Lower lobe of right lung (tissue), 2 donors: Measurements from ENCODE around the gene GRB14. TPM values are rescaled to one million over a fixed set of nuclear protein-coding genes. Genes with fewer than 3 reads are reported as not detected.

Source experiments
- ATAC-seq, 2 donors: fragments of 200-7000 bp; cut with Tn5 transposase; one replicate each; pipeline ENCODE4 v1.9.1; 2020 to 2022; ENCODE audit warnings: mild to moderate bottlenecking in 2 of 2, moderate library complexity in 2 of 2
- DNase-seq: peaks from one replicate; pipeline ENCODE4 v3.0.0-alpha.2; 2020
- H3K27ac ChIP-seq: fragments of 200-600 bp; one replicate; pipeline ENCODE4 v1.8.0; 2022
- H3K27me3 ChIP-seq: fragments of 200-600 bp; one replicate; pipeline ENCODE4 v1.8.0; 2022; ENCODE audit warnings: low read depth
- H3K36me3 ChIP-seq: fragments of 200-600 bp; one replicate; pipeline ENCODE4 v1.8.0; 2022; ENCODE audit warnings: mild to moderate bottlenecking
- H3K4me1 ChIP-seq: fragments of 200-600 bp; one replicate; pipeline ENCODE4 v1.8.0; 2022
- H3K4me3 ChIP-seq: fragments of 200-600 bp; one replicate; pipeline ENCODE4 v1.8.0; 2022; ENCODE audit warnings: mild to moderate bottlenecking
- H3K9me3 ChIP-seq: fragments of 200-600 bp; one replicate; pipeline ENCODE4 v1.8.0; 2022
- CTCF ChIP-seq: fragments of 200-600 bp; IDR thresholded peaks from one replicate; pipeline ENCODE4 v1.8.0; 2022; ENCODE audit warnings: antibody characterized with exemption, mild to moderate bottlenecking
- intact Hi-C: fragments of 100-400 bp; cut with DNase I; formaldehyde crosslinking; loops from one replicate; pipeline ENCODE4 v1.11.0; 2022
- total RNA-seq: library from RNA; stranded (reverse); fragmentation: NEBNext Ultra II Directional; extraction: Animal tissue kit (Norgen Biotek cat#: 25700); gene quantifications from one replicate; pipeline ENCODE4 v1.2.1, GENCODE V29; 2021
- donor health status: DM: no; HTN: yes; CAD: no; lungs with severe emphysema.

The GRB14 gene
- total RNA-seq, 1 donor from 2014 or later, result 4.6 TPM

GRCh38 chr2:164565359-164565758, 55.9 kb downstream of the GRB14 start:
- TF ChIP-seq CTCF, result no peak
- Histone ChIP-seq H3K4me1 (peaks cover 8% of the 10 kb centered on the region), H3K27ac (no peak overlapping the region), H3K4me3 (no peak overlapping the region), H3K27me3 (no peaks in the 10 kb centered on the region), H3K36me3 (no peaks in the 10 kb centered on the region), H3K9me3 (no peaks in the 10 kb centered on the region)
- ATAC-seq, result no peak
- intact Hi-C loops, result no loop called here
- no peak for DNase-seq

- Histone ChIP-seq H3K27ac (no peak overlapping the region), H3K9me3 (no peaks in the 10 kb centered on the region), H3K36me3 (no peaks in the 10 kb centered on the region), H3K4me3 (no peak overlapping the region), H3K4me1 (peaks cover 8% of the 10 kb centered on the region), H3K27me3 (no peaks in the 10 kb centered on the region)
- intact Hi-C loops, result no loop called here
- ATAC-seq (no peak), DNase-seq (no peak)
- TF ChIP-seq CTCF, result no peak
Observed at GRCh38 chr2:164562666-164563065, 58.6 kb downstream of the GRB14 start.

- peaks cover 8% of the 10 kb centered on the region for H3K4me1 ChIP-seq
- H3K4me3 ChIP-seq, result no peak overlapping the region
- H3K36me3 ChIP-seq, result no peaks in the 10 kb centered on the region
- H3K27ac ChIP-seq, result no peak overlapping the region
- TF ChIP-seq CTCF, result no peak
- intact Hi-C loops, result no loop called here
- no peaks in the 10 kb centered on the region for H3K27me3 ChIP-seq
- no peak for ATAC-seq
- no peaks in the 10 kb centered on the region for H3K9me3 ChIP-seq
- no peak for DNase-seq
Observed at GRCh38 chr2:164561991-164562390, 59.3 kb downstream of the GRB14 start.

GRCh38 chr2:164561416-164561815, 59.9 kb downstream of the GRB14 start:
- intact Hi-C loops, result no loop called here
- DNase-seq, result no peak
- Histone ChIP-seq H3K27me3 (no peaks in the 10 kb centered on the region), H3K4me3 (no peak overlapping the region), H3K9me3 (no peaks in the 10 kb centered on the region), H3K27ac (no peak overlapping the region), H3K36me3 (no peaks in the 10 kb centered on the region), H3K4me1 (peaks cover 8% of the 10 kb centered on the region)
- ATAC-seq, result no peak
- no peak for TF ChIP-seq CTCF

GRCh38 chr2:164560902-164561301, 60.4 kb downstream of the GRB14 start:
- Histone ChIP-seq H3K36me3 (no peaks in the 10 kb centered on the region), H3K27me3 (no peaks in the 10 kb centered on the region), H3K4me1 (peaks cover 8% of the 10 kb centered on the region), H3K27ac (no peak overlapping the region), H3K9me3 (no peaks in the 10 kb centered on the region), H3K4me3 (no peak overlapping the region)
- TF ChIP-seq CTCF, result no peak
- DNase-seq, result no peak
- ATAC-seq, result no peak
- intact Hi-C loops, result no loop called here
